Measurements from ENCODE around the gene KCNJ6.

Gene KCNJ6

DNA sequence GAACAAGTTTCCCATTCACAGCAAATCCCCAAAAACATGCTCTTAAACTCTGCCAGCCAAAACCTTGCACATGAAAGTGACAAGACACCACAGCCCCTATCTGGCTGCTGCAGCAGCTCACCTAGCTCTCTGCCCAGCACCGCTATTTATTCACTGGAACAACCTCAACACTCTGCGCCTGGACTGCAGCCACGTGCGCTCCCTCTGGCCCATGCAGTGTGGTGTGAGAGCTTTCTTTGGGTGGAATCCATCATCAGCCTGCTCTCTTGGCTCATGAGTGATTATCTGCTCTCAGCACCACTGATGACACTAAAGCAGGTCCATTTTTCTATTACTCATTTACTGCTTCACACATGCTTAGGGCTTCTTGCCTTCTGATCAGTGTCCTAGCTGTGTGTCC is 11.4 kb downstream of the KCNJ6 start:
- DNase-seq (ENCODE audit: low spot score), result no peak

DNA sequence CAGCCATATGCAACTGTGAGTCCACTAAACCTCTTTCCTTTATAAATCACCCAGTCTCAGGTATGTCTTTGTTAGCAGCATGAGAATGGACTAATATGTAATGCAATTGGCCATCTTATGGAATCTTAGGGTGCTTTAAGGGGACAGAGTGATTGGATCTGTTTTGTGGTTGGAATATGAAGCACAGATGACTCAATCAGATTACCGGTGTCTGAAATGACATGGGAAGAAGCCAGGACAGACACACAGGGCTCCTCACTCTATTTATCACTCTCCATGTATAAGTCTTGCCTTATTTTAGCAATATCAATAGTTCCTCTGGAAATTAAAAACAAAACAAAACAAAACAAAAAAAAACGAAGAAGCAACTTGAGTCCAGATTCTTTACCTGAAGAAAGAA is 12.9 kb downstream of the KCNJ6 start:
- no peak for DNase-seq (ENCODE audit: low spot score)

GRCh38 chr21:37899146-37899545 is 17.1 kb downstream of the KCNJ6 start:
- DNase-seq (ENCODE audit: low spot score), result no peak

- DNase-seq (ENCODE audit: low spot score), result no peak
These were observed 19.5 kb downstream of the KCNJ6 start for GRCh38 chr21:37896788-37897187.

GRCh38 chr21:37891972-37892371 is 24.3 kb downstream of the KCNJ6 start:
- no peak for DNase-seq (ENCODE audit: low spot score)

GRCh38 chr21:37888659-37889058 is 27.6 kb downstream of the KCNJ6 start:
- no peak for DNase-seq (ENCODE audit: low spot score)

GRCh38 chr21:37886726-37887299 is 29.4 kb downstream of the KCNJ6 start:
- DNase-seq (ENCODE audit: low spot score), result no peak

DNA sequence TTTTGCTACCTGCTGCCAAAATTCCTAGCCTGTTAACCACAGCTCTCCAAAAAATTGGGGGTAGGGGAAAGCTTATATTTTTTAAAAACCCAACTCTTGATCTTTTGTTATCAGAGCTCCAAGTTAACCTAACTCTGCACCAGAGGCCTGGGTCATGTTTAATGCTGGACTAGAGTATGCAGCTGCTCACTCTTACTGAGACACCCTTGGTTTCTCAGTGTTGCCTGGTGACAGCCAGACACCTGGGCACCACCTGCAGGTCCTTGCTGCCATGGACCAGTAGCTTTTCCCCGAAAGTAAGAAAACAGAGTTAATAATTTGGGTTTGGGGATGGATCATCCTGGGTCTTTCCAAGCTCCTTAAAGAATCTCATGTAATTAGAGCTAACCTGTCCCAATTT is 30.1 kb downstream of the KCNJ6 start:
- no peak for DNase-seq (ENCODE audit: low spot score)

DNA sequence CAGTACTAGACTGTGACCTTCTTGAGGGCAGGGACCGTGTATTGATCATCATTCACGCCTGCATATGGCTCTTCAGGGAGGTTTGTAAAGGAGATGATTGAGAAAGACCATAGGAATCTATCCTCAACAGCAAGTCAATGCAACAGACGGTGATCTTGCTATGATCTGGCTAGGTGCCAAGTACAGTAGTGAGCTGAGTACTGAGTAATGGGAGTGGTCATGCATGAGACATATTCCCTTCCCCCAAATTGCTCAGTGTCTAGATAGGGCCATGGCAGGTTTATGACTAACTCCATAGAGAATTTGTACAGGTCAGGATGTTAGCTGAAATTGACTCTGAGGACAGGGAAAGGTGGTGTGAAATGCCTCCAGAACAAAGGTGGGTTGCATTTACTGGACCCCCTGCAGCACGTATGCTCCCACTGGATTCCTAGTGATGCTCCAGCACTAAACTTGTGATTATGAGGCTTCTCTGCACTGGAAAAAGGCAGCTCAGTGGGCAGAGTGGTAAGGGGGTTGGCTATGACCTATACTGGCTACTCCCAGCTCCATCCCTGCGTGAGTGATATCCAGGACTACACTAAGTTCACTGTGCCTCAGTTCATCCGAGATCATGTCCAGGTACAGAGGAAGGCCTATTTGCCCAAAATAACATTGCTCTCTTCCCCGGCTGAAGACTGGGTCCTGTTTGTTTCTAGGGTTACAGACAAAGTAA is 37.2 kb downstream of the KCNJ6 start:
- no peak for DNase-seq (ENCODE audit: low spot score)

DNA sequence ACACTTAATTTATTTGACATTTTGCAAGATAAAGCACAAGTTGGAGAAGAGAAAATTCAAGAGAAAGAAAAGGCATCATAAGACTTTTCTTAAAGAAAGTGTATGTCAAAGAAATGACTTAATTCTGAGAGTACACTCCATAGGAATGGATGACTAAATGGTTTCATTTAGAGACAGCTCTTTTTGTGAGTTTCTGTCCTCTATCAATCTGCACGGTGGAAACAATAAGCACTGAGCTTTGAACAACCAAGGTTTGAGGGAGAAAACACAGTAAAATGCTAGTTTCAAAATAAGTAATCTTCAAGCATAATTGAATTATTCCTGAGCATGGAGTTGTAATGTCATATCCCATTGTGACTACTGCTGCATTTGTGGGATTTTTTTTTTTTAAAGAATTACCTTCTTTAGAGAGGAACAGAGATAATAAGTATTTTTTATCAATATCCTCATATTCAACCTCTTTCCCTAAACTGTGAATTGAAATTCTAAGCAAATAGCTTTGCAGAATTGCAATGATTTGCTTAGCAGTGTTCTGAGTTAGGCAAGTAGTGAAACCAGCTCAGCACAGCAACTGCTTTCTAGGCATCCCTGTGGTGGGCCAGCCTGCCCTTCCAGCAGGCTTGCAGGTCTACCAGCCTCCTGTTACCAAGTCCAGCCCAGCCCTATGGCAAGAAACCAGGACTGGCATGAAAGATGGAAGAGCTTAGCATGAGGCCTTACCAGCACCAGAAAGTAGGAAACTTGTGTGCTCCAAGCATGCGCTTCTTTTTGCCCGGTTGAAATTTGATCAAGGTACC is 38.2 kb downstream of the KCNJ6 start:
- no peak for DNase-seq (ENCODE audit: low spot score)

DNA sequence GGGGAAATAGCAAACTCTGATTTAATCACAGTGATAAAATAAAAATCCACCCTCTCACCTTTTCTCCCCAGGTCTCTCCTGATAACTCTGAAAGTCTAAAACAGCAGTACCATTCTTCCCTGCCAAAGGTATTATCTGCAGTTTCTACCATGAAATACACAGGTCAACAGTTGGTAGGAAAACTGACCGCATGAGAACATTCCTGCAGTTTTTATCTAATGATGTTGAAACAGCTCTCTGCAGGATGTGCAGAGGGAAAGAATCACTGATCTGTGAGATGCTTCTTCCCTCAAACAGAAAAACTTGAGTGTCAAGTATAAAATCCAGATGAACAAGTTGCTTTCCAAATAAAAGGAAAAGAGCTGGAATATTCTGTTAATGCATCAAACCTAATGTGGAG is 39.1 kb downstream of the KCNJ6 start:
- no peak for DNase-seq (ENCODE audit: low spot score)

DNA sequence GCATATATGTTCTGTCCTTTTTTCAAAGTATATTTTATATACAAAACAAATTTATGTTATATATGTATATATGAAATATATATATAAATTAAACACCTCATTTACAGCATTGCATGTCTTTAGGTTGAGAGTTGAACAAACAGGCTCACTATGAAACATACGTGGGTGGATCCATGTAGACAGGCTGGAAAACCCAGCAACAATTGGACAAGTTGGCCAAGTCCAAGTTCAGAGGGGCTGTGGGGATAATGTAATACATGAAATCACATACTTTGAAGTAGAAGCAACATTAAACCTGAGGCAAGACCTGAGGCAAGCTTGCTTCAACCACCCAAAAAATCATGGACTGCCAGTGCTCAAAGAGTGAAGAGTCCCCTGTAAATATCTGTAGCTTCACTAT is 39.7 kb downstream of the KCNJ6 start:
- no peak for DNase-seq (ENCODE audit: low spot score)

- no peak for DNase-seq (ENCODE audit: low spot score)
These were observed 41.1 kb downstream of the KCNJ6 start for GRCh38 chr21:37874904-37875780.

DNA sequence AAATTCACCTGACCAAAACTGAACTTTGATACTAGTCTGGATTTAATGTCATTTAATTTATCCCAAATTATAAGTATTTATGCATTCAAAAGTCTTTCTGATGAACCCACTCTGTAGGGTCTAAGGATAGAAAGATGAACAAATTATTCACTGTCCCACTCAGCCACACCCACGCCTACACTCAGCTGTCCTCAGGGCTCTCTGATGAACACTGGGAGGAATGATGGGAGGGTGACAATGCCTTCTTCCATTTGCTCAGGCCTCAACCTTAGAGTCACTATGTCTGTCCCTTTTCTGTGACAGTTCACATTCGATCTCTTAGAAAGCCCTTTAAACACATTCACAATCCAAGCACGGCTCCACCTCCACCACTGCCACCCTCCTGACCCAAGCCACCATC is 41.8 kb downstream of the KCNJ6 start:
- DNase-seq (ENCODE audit: low spot score), result no peak

DNA sequence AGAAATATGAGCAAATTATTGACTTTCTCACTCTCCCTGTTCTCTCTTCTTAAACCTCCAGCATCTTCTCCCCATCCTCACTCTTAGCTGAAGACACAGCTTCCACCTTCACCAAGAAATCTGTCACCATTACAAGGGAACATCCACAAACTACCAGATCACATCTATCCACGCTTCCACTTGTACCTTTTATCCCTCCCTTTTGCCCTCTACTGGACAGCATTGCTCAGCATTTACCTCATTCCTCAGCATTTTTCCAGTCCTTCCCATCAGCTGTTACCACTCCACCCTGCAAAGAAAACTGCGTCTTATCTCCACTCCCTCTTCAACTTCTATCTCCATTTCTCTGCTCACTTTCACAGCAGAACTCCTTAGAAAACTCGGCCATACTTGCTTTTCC is 42.6 kb downstream of the KCNJ6 start:
- DNase-seq (ENCODE audit: low spot score), result no peak

DNA sequence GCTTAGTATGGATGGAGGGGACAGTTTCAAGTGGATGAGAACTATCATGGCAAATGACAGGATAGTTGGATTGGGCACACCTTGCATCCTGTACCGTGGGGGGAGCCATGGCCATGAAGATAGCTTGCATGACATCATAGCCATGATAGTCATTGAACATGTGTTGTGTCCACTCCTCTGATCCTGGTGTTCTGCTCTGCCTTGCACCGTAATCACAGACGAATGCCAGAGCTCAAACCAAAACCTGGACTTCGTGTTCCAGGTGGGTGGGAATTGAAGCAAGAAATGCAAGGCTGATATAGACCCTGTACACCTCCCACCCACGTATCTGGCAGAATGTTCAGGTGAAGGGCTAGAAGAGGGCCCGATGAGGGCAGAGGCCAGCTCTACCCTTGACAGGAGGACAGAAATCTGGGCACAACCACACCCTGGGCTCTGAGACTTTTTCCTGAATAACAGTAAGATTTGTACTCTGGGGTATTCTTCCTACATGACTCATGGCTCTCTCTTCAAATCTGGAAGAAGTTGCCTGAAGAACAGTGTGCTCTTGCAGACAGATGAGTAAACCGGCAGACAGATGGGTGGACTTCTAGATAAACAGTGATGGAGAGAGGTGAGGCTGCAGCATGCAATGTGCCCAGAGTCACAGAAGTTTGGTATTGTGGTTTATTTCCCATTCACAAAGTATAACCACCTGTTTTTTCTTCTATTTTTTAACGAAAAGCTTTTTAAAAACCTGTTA is 45.0 kb downstream of the KCNJ6 start:
- DNase-seq (ENCODE audit: low spot score), result no peak

GRCh38 chr21:37870221-37870620 is 46.0 kb downstream of the KCNJ6 start:
- no peak for DNase-seq (ENCODE audit: low spot score)

DNA sequence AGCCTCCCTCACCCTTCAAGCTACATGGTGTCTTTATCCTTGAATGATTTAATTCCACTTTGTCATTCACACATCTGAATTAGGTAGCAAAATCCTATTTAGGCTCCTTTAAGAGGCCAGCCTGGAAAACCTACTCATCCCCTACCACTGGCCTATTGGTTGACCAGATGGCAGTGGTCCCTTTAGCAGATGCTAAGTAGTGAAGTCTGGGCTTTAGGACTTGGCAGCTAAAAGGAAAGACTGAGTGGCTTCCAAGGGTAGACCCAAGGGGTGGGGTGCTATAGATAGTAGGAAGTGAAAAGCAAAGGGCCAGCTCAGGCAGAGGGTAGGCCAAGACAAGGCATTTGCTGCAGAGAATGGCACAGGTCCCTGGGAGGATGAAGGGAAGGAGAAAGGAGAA is 46.6 kb downstream of the KCNJ6 start:
- no peak for DNase-seq (ENCODE audit: low spot score)

DNA sequence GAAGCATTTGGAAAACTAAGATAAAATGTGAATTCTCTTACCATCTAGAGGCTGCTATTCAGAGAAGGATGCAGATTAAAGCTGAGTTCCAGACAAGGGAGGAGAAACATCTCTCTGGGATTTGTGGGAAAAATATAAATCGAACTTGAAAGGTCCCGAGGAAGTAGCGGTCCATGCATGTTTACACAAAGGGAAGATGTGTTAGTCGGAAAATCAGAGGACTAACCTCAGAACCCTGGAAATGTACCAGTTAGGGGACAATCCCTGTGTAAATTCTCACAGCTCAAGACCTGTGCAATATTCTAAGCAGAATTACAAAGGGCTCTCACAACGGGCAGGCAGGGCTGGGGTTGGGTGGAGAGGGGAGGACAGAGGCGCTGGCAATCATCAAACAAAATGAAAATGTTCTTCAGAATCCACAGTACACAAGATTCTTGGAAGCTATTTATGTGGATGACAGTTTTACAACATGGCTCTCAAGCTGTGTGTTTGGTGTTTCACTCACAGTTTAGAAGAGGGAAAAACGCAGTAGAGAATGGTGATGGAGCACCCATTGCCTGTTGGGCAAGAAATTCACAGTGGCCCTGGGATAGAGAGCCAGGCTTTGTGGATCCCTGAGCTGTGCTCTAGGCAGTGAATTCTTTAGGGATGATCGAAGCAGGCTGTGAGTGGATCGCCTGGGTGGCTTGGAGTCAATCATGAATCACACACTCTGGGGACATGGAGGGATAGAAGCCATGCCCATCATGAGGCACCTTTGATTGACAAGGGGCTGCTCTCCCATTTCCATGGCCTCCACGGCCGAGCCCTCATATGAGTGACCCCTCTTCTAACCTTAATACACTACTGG is 47.6 kb downstream of the KCNJ6 start:
- no peak for DNase-seq (ENCODE audit: low spot score)

- DNase-seq (ENCODE audit: low spot score), result peak; percentile 77
These were observed 50.2 kb downstream of the KCNJ6 start for GRCh38 chr21:37866027-37866426.

DNA sequence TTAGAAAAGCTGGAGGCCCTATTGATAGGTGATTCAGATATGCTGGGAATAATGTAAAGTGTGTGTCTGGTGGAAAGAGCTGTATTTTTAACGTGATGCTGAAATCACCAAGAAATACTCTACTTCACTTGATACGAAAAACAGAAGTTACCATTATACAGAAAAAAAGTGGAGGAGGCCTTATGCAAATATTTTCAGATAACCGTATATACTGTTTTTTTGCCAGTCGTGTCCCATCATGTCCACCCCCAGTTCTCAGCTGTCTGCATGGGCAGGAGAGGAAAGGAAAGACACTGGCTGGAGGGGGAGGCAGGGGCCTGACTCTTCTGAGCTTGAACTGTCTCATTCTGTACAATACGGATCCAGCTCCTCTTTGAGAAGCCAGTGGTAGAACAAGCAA is 51.1 kb downstream of the KCNJ6 start:
- DNase-seq (ENCODE audit: low spot score), result no peak

All from Ammon's horn (tissue), 1 donor.